Measurements from ENCODE around the gene RTBDN.

GRCh38 chr19:12778905-12779161 is 55.5 kb downstream of the RTBDN start:
- no peak for TF ChIP-seq CTCF (IDR thresholded peaks at IDR 0.05 in 2 of 3, conservative IDR thresholded peaks at IDR 0.05 in 1 of 3; ENCODE audit: borderline replicate concordance in 1 of 3, insufficient read depth in 1 of 3, low read depth in 2 of 3, low read length in 2 of 3)
- TF ChIP-seq ZNF274 (IDR thresholded peaks at IDR 0.05; ENCODE audit: low read depth, low read length), result no peak
- no peak for TF ChIP-seq POLR2A (IDR thresholded peaks at IDR 0.05; ENCODE audit: borderline replicate concordance, extremely low read depth, insufficient read depth, insufficient read length)
- no peak for TF ChIP-seq YY1 (IDR thresholded peaks at IDR 0.05; ENCODE audit: extremely low read depth, insufficient replicate concordance, low read depth, low read length)
- TF ChIP-seq, protein P1, sequence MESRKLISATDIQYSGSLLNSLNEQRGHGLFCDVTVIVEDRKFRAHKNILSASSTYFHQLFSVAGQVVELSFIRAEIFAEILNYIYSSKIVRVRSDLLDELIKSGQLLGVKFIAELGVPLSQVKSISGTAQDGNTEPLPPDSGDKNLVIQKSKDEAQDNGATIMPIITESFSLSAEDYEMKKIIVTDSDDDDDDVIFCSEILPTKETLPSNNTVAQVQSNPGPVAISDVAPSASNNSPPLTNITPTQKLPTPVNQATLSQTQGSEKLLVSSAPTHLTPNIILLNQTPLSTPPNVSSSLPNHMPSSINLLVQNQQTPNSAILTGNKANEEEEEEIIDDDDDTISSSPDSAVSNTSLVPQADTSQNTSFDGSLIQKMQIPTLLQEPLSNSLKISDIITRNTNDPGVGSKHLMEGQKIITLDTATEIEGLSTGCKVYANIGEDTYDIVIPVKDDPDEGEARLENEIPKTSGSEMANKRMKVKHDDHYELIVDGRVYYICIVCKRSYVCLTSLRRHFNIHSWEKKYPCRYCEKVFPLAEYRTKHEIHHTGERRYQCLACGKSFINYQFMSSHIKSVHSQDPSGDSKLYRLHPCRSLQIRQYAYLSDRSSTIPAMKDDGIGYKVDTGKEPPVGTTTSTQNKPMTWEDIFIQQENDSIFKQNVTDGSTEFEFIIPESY (IDR thresholded peaks at IDR 0.05; ENCODE audit: extremely low read depth, insufficient replicate concordance, low read length), result no peak
- no peak for TF ChIP-seq EZH2phosphoT487 (IDR thresholded peaks at IDR 0.05; ENCODE audit: borderline replicate concordance)
- no peak for TF ChIP-seq EZH2 (IDR thresholded peaks at IDR 0.05)
- no peak for TF ChIP-seq SP1 (IDR thresholded peaks at IDR 0.05; ENCODE audit: low read depth)
- TF ChIP-seq POLR2AphosphoS5 (IDR thresholded peaks at IDR 0.05; ENCODE audit: low read depth, low read length), result no peak
- TF ChIP-seq SIN3A (IDR thresholded peaks at IDR 0.05; ENCODE audit: low read depth), result no peak
- no peak for TF ChIP-seq REST (IDR thresholded peaks at IDR 0.05; ENCODE audit: low read depth)
- no peak for TF ChIP-seq TCF7L2 (IDR thresholded peaks at IDR 0.05; ENCODE audit: borderline replicate concordance, extremely low read depth, insufficient read depth, insufficient read length)

All from HCT116 (cell line).